ENCODE results near the gene GLUD1.

GRCh38 chr10:87000491-87000890 is 94.2 kb downstream of the GLUD1 start:
- TF ChIP-seq CTCF (IDR thresholded peaks at IDR 0.05): no peak
- TF ChIP-seq POLR2AphosphoS2 (conservative IDR thresholded peaks at IDR 0.05; ENCODE audit: low read length): no peak
- TF ChIP-seq KDM1A (IDR thresholded peaks at IDR 0.05; ENCODE audit: low read depth): no peak
